SIG-M5 treated with dmso at 0.1 percent for 504 hours (cell line): Measurements from ENCODE around the gene GPX2.
"Not testable (repeated sequence)": the region's sequence is repeated elsewhere in the genome, so short reads cannot be mapped to it uniquely, and the experiment has no call there.

Experiments used
- DNase-seq: peaks from one replicate; lab custom pipeline; 2025; ENCODE audit not compliant: unreplicated experiment; lab: John Stamatoyannopoulos, UW

The GPX2 gene

GRCh38 chr14:64915029-64915424 lies 27.5 kb downstream of the GPX2 start:
- no peak for DNase-seq

GRCh38 chr14:64914237-64915028 lies 28.1 kb downstream of the GPX2 start, which contains the start of gene CHURC1:
Gene CHURC1 (plus strand): TSS chr14:64914455. CDS start chr14:64914496, 41 bp downstream.
- DNase-seq: peak; percentile 98

GRCh38 chr14:64913477-64913876 lies 29.1 kb downstream of the GPX2 start:
- DNase-seq: not testable (repeated sequence)

GRCh38 chr14:64912261-64912660 lies 30.3 kb downstream of the GPX2 start:
- no peak for DNase-seq

GRCh38 chr14:64910847-64911495 lies 31.6 kb downstream of the GPX2 start:
- no peak for DNase-seq

GRCh38 chr14:64906022-64906421 lies 36.5 kb downstream of the GPX2 start:
- DNase-seq: no peak

- no peak for DNase-seq
Observed at GRCh38 chr14:64899958-64900357, 42.6 kb downstream of the GPX2 start.

GRCh38 chr14:64891839-64892375 lies 50.6 kb downstream of the GPX2 start:
- DNase-seq: peak; percentile 65

- no peak for DNase-seq
Observed at GRCh38 chr14:64891173-64891838, 51.2 kb downstream of the GPX2 start.

- no peak for DNase-seq
Observed at GRCh38 chr14:64889352-64889751, 53.2 kb downstream of the GPX2 start.
